Measurements from ENCODE around the gene TCF12. TPM values are rescaled to one million over a fixed set of nuclear protein-coding genes. Genes with fewer than 3 reads are reported as not detected.

TCF12 gene
- total and polyA plus RNA-seq, 2 donors (not counting 3 experiments of a cell fraction or from before 2014, with no cell fraction given): 72.1 to 133 TPM

- TF ChIP-seq CTCF (IDR thresholded peaks at IDR 0.05; ENCODE audit: extremely low read depth in 1 of 2, insufficient read depth in 1 of 2, low read depth in 1 of 2, low read length in 2 of 2): no peak
- no peak for TF ChIP-seq EZH2 (IDR thresholded peaks at IDR 0.05; ENCODE audit: borderline replicate concordance, low read depth, low read length, severe bottlenecking)
- no peak for TF ChIP-seq FOS (IDR thresholded peaks at IDR 0.05; ENCODE audit: borderline replicate concordance, insufficient read depth, low read length)
- TF ChIP-seq MAX (IDR thresholded peaks at IDR 0.05; ENCODE audit: insufficient read depth, insufficient read length): no peak
- TF ChIP-seq GATA2 (IDR thresholded peaks at IDR 0.05; ENCODE audit: insufficient read depth, insufficient read length, low read depth, low read length): no peak
- no peak for TF ChIP-seq POLR2A (IDR thresholded peaks at IDR 0.05; ENCODE audit: low read depth, low read length)
- TF ChIP-seq JUN (IDR thresholded peaks at IDR 0.05; ENCODE audit: borderline replicate concordance, insufficient read depth, insufficient read length, low read depth): no peak
- no peak for TF ChIP-seq POLR2AphosphoS5 (IDR thresholded peaks at IDR 0.05; ENCODE audit: insufficient read depth, low read depth, low read length)
- no peak for TF ChIP-seq MYC (IDR thresholded peaks at IDR 0.05; ENCODE audit: low read depth, low read length)
- no TSS peak for BruUV-seq (replicated peaks)
- dilution Hi-C loops (cut with MboI; ENCODE audit: extremely low pct_ligation_motif_present, low sequenced_read_pairs): no loop called here
- Histone ChIP-seq H3K27ac (ENCODE audit: insufficient read depth, low read depth, low read length) (no peak overlapping the region), H3K4me2 (ENCODE audit: insufficient read depth, low read length) (no peak overlapping the region), H3K4me1 (ENCODE audit: control insufficient read depth, extremely low read depth, insufficient read depth, low read length) (no peaks in the 10 kb centered on the region), H3K79me2 (ENCODE audit: control insufficient read depth, insufficient read depth, low read length) (peaks cover 87% of the 10 kb centered on the region), H2AFZ (ENCODE audit: low read depth, low read length) (no peak overlapping the region), H3K9me3 (replicated peaks; ENCODE audit: control insufficient read depth, insufficient read depth, low read length) (no peaks in the 10 kb centered on the region), H3K4me3 (replicated peaks in 1 of 3; ENCODE audit: insufficient read depth in 1 of 3, low read depth in 1 of 3, low read length in 3 of 3) (no peak overlapping the region), H3K9me1 (replicated peaks; ENCODE audit: control insufficient read depth, extremely low read depth, insufficient read depth, low read length) (no peaks in the 10 kb centered on the region), H3K9ac (replicated peaks; ENCODE audit: extremely low read depth, insufficient read depth, low read length) (no peak overlapping the region), H4K20me1 (replicated peaks; ENCODE audit: control insufficient read depth, extremely low read depth, insufficient read depth, low read length) (peaks cover 2% of the 10 kb centered on the region), H3K27me3 (ENCODE audit: control insufficient read depth in 2 of 2, insufficient read depth in 2 of 2, low read length in 2 of 2) (no peaks in the 10 kb centered on the region), H3K36me3 (ENCODE audit: control insufficient read depth in 2 of 2, extremely low read depth in 1 of 2, insufficient read depth in 2 of 2, low read length in 2 of 2) (no peaks in the 10 kb centered on the region)
- ChIA-PET CTCF (interaction anchor here (1.3 to 1.7 kb wide), 2 partner anchors 22 to 100 kb away, joined by 3 to 4 read pairs; no protein-coding TSS in a partner anchor), POLR2A (no interaction called here)
- intact Hi-C loops (cut with micrococcal nuclease): no loop called here
- DNase-seq (ENCODE audit: low read depth, low spot score) (no peak), FAIRE-seq (no peak)
These were observed 120.1 kb downstream of the TCF12 start for GRCh38 chr15:57038496-57038895.
